T-helper 2 cell treated with Interferon-gamma antibody and Interleukin-4, amounts not matched to agents 100 ng/mL and 5 ng/mL, for 36 hours (primary cell): ENCODE measurements around the gene TCEAL1. TPM values are rescaled to one million over a fixed set of nuclear protein-coding genes. Genes with fewer than 3 reads are reported as not detected.
"Not testable (repeated sequence)": the region's sequence is repeated elsewhere in the genome, so short reads cannot be mapped to it uniquely, and the experiment has no call there.

ENCODE experiments used
- intact Hi-C: fragments of 100-400 bp; cut with micrococcal nuclease; formaldehyde crosslinking; loops from one replicate; pipeline ENCODE4 v1.15.1; 2023
- total RNA-seq: library from RNA; stranded (reverse); gene quantifications from 2 replicates; pipeline ENCODE4 v1.2.3, GENCODE V29; 2022

The TCEAL1 gene
- total RNA-seq, 1 donor from 2014 or later = 3.2 TPM

DNA sequence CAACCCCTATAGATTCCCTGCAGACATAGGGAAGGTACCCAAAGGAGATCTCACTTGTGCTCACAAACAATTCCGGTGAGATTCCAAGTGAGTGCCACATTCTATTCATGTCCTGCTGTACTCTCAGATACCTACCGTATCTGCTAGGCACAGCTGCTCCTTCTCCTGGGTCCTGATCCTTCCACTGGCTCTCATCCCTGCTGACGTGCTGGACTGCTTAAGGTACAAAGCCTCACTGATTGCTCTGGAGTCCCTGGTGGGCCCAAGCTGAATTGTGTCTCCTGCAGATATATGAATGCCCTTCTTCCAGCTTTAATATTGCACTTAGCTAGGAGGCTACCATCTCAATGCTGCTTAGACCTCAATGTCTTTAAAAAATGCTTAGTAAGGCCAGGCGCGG, 2.4 kb downstream of the TCEAL1 start:
- intact Hi-C loops = no loop called here

DNA sequence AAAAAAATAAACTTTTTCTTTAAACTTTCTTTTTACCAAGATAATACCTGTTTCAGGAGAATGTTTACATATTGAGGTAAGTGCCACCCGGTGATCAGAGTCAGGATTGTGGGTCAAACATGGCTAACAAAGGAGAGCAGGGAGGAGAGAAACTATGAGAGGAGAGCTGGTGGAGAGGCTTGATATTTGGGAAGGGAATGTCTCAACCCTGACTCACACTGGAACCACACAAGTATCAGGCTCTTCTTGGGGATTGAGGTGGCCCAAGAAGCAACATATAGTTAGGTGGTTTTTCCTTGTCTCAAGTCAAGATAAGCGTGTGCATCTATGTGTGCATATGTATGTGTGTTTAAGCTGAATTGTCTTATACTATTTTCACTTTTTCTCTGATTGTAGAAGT, 6.7 kb downstream of the TCEAL1 start:
- intact Hi-C loops = no loop called here

DNA sequence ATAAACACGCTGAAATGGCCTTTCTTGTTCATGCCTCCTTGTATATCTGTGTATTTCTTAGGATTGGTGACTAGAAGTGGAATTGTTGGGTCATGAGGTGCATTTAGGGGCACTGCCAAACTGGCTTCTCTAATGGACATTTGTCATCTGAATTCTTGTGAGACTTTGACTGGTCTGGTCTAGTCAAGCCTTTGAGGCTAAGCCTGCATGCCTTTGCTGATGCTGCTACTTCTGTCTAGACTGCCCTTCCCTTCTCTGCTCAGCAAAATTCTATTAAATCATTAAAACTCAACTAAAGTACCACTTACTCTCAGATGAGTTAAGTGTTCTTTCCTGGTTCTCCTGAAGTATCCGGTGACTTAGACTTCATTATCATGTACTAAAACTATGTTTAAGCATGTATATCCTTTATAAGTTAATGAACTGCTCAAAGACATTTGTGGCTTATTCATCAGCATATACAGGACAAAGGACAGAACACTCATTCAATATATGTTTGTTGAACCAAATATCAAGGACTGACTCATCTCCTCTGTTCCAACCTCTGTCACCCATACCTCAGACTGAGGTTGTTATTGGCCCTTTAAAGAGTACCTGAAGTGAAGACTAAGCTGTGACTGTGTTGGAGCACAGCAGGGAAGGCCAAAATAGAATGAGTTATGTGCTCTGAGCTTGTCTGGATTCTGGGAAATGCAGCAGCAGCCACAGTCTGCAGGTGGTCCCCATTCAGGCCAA, 9.0 kb downstream of the TCEAL1 start:
- intact Hi-C loops = no loop called here

DNA sequence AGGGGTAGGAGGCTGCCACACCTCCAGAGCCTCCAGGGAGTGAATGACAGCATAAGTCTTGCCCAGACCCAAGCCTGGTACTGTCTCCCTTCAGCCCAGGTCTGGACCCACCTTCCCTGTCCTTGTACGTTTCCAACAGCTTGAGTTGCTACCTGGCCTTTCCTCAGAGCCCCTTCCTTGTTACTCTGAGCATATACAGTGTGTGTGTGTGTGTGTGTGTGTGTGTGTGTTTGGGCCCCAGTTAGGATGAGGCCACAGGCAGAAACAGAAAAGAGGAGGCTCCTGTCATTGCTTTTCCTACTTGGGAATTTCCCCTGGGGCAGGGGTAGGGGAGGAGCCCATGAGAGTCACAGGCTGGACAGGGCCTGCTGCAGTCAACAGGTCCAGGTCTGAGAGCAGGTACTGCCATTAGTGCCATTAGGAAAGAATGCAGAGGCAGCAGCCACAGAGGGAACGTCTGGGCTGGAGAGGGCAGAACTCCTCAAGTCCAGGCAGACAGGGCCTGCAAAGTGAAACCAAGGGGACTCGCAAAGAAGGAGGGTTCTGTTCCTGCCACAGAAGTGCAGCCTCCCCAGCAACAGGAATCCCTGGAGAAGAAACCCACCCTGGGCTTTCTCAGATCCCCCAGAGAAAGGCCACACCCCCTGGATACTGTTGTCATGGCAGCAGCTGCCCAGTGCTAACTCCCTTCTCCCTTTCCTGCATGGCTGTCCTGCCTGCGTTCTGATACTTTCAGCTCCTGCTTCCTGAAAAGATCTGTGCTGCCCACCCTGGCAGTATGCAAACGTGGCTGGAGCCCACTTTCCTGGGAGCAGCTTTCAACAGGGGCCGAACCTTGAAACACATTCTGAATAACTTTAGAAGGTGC, 9.9 kb downstream of the TCEAL1 start:
- intact Hi-C loops = not testable (repeated sequence)

DNA sequence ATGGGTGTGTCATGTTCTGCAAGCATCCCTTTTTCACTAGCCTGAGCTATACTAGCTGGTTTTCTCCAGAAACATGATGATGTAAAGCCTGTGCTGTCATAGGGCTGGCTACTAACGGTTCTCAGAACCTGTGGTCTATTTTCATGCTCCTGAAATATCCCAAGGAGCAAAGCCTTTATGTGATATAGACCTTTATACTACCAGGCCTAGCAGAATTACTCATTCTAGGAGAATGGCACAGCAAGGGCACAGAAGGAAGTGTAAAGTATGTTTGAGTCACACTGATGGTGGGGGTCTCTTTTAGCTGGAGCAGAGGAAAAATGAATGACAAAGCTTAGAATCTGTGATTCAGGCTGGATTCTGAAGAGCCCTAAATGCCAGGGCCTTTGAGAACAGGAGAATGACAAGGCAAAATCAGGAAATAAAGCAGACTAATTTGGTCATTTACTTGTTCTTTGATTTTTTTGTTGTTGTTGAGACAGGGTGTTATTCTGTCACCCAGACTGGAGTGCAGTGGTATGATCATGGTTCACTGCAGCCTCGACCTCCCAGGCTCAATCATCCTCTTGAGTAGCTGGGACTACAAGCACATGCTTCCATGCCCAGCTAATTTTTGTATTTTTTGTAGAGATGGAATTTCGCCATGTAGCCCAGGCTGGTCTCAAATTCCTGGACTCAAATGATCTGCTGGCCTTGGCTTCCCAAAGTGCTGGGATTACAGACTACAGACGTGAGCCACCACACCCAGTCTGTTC, 11.8 kb downstream of the TCEAL1 start:
- intact Hi-C loops = no loop called here

DNA sequence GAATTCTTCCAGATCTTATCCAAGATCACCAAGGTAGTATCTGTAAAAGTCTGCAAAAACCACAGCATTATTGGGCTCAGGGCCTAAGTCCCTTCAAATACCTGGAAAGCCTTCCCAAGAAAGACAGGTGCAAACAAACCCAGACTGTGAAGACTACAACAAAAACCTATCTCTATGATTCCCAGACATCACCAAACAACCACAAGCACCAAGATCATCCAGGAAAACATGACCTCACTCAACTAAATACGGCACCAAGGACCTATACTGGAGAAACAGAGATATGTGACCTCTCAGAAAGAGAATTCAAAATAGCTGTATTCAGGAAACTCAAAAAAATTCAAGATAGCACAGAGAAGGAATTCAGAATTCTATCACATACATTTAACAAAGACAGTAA, 15.3 kb downstream of the TCEAL1 start:
- intact Hi-C loops = no loop called here

DNA sequence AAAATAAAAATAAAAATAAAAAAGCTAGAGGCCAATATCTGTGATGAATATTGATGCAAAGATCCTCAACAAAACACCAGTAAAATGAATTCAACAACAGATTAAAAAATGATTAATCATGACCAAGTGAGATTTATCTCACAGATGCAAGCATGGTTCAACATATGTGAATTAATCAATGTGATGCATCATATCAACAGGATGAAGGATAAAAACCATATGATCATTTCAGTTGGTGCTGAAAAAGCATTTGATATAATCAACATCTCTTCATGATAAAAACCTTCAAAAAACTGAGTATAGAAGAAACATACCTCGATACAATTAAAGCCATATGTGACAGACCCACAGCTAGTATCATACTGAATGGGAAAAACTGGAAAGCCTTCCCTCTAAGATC, 18.9 kb downstream of the TCEAL1 start:
- intact Hi-C loops = no loop called here

DNA sequence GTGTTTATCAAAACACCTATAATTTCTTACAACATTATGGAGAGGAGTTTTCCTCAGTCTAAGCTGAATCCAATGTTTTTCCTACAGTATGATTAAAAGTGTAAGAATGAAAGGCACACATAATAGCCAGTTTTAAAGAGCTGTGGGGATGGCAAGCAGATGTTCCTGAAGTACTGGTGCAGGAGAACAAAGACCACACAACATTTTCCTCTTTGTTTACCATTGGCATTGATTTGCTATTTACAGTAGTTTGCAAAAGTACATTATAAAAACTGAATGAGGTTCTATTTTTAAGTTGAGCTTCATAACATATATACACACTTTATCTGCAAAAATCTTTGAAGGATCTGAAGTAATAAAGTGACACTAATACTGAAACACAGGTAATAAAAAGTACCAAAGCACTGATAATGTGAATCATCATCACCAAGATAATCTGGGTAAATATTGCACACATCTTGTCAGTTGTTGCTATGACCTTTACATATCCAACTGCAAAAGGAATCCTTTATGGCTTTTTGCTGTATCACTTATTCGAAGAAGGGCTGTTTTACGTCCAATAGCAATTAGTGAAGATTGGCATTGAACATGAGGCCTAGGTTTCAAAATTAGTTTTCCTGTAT, 22.5 kb downstream of the TCEAL1 start:
- intact Hi-C loops = no loop called here

DNA sequence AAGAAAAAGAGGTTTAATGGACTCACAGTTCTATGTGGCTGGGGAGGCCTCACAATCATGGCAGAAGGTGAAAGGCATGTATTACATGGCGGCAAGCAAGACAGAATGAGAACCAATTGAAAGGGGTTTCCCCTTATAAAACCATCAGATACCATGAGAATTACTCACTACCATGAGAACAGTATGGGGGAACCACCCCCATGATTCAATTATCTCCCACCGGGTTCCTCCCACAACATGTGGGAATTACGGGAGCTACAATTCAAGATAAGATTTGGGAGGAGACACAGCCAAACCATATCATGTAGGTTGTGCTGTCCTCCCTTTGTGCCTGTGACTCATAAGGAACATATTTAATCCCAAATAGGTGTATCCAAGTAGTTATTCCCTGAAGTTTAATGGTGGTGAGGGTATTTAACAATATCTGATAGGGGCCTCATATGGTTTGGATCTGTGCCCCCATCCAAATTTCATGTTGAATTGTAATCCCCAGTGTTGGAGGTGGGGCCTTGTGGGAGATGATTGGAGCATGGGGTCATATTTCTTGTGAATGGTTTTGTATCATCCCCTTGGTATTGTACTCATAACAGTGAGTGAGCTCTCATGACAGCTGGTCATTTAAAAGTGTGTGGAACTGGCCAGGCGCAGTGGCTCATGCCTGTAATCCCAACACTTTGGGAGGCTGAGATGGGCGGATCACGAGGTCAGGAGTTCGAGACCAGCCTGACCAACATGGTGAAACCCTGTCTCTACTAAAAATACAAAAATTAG, 26.6 kb downstream of the TCEAL1 start:
- intact Hi-C loops = not testable (repeated sequence)

DNA sequence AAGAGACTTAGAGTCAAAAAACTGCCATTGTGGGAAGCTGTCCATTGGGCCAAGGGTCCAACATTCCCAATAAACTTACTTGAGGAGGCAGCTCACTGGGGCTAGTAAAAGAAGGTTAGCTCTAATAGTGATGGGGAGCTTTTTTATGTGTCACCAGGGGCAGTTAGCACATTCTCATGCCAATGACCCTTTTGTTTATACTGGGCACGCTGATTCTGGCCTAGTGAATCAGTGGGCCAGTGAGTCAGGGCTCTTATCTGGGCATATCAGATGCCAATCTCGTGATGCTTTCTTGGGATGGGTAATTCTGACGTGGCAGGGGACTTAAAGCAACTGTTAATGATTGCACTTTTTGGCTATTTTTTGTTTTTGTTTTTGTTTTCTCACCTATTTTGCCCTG, 27.8 kb downstream of the TCEAL1 start:
- intact Hi-C loops = no loop called here

DNA sequence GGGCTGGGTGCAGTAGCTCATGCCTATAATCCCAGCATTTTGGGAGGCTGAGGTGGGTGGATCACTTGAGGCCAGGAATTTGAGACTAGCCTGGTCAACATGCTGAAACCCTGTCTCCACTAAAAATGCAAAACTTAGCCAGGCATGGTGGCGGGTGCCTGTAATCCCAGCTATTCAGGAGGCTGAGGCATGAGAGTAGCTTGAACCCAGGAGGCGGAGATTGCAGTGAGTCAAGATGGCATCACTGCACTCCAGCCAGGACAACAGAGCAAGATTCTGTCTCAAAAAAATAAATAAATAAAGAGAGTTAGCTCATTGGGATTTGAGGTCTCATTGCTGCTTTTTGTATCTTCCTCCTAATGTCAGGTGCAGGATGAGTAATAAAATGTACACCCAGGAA, 28.3 kb downstream of the TCEAL1 start:
- intact Hi-C loops = not testable (repeated sequence)

DNA sequence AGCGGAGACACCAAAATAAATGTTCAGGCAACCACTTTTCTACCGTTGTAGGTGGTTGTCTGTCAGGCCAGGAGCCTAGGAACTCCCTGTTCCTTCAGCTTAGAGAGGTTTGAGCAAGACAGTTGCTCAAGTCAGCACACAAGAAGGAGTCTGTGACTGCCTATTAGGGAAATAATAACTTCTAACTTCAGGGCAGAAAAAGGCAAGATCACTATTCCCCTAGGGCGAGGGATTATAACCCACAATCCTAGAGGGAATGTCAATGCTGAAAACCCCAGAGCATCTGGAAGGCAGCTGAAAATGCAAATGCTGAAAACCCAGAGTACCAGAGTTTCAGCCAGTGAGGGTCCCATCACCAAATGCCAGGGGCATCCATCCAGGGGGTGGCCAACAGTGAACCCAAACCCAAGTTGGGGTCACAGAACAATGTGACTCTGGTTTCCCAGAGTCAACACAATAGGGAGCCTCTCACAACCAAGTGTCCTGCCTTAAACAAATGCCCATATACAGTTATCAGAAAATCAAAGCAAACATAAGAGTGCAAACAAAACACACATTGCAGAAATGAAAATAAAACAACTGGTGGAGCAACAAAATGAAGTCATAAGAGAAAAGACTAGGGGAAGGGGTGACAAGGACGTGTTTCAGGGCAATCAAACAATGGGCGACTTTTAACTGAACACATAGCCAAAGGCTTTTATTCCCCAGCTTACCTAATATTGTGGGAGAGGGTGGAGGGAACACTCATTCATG, 30.1 kb downstream of the TCEAL1 start:
- intact Hi-C loops = no loop called here

DNA sequence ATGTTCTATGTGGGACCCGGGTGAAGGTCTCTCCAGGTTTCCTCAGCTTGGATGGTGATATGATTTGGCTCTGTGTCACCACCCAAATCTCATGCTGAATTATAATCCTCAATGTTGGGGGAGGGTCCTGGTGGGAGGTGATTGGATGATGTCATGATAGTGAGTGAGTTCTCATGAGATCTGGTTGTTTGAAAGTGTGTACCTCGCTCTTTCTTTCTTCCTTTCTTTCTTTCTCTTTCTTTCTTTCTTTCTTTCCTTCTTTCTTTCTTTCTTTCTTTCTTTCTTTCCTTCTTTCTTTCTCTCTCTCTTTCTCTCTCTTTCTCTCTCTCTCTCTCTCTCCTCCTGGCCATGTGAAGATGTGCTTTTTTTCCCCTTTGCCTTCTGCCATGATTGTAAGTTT, 30.7 kb downstream of the TCEAL1 start:
- intact Hi-C loops = not testable (repeated sequence)

DNA sequence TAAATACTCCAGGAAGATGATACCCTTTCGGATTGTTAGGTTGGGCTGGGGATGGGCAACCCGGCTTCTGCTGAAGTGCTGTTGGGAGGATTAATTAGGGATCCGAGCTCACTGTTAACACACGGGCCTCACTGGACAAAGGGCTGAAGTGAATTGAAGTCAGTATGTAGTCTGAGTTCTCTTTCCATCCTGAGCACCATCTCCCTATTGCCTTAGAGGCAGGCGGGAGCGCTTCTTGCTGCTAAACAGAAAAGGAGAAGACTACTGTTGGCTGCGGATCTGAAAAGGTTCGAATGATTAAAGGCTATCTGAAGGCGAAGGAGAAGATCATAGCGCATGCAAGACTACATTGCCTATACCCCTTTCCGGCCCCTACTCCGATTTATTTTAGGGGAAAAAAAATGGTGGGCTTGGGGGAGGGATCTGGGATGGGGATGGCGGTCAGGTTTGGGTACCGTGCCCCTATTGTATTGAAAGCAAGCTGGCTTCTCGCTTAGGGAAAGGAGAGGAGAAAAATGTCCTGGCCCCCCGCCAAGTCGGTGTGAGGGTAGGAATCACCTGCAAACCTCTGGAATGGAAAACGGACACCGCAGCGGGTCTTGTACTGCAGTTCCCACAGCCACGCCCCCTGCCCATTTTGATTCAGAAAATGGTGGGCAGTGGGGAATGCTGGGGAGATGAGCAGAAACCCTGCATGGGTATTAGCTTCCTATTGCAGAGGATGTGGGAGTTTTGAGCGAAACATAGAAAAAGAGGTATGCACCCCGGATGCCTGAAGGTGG, 35.4 kb downstream of the TCEAL1 start:
- intact Hi-C loops = no loop called here

DNA sequence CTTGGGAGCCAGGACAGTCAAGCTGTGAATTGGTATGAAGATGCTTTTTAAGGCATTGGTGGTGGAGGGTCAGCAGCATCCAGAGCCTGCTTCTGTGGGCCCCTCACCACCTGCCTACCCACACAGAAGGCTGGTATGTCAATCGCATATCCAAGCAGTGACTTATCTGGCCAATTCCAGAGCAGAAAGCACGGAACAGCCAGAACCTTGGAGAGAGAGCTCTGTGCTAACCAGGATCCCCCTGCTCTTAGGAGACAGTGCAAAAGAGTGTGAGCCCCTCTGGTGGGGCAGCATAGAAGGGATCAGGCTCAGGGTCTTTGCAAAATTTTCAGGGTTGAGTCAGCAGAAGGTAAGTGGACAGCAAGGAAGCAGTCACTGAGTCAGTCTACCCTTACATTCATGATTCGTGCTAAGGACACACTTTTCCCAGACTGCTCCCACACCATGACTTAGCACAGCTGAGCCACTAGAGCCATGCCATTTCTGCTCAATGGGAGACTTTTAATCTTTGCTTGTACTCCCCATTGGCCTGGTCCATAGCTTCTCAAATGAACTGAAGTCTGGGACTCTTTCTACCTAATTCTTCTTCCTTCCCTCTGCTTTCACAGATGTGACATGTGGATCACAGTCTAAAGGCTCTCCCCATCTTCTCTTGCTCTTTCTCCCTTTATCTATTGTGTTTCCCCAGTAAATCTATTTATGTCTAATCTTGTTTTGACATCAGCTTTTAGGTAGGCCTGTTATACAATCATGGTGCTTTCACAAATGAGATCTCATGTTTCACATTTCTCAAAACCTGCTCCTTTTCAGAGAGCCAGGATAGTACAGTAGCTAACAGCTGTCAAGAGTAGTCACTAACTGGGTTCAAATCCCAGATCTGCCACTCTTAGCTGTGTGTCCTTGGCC, 37.7 kb downstream of the TCEAL1 start:
- intact Hi-C loops = no loop called here

DNA sequence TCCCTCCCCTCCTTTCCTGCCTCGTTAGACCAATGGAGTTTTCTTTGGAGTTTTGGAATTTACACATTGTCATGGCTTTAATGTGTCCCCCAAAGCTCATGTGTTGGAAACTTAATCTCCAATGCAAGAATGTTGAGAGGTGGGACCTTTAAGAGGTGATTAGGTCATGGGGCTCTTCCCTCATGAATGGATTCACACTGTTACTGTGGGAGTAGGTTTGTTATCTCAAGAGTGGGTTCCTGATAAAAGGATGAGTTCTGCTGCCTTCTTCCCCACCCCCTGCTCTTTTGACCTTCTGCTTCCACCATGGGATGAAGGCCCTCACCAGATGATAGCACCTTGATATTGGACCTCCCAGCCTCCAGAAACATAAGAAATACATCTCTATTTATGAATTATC, 41.0 kb downstream of the TCEAL1 start:
- intact Hi-C loops = no loop called here

DNA sequence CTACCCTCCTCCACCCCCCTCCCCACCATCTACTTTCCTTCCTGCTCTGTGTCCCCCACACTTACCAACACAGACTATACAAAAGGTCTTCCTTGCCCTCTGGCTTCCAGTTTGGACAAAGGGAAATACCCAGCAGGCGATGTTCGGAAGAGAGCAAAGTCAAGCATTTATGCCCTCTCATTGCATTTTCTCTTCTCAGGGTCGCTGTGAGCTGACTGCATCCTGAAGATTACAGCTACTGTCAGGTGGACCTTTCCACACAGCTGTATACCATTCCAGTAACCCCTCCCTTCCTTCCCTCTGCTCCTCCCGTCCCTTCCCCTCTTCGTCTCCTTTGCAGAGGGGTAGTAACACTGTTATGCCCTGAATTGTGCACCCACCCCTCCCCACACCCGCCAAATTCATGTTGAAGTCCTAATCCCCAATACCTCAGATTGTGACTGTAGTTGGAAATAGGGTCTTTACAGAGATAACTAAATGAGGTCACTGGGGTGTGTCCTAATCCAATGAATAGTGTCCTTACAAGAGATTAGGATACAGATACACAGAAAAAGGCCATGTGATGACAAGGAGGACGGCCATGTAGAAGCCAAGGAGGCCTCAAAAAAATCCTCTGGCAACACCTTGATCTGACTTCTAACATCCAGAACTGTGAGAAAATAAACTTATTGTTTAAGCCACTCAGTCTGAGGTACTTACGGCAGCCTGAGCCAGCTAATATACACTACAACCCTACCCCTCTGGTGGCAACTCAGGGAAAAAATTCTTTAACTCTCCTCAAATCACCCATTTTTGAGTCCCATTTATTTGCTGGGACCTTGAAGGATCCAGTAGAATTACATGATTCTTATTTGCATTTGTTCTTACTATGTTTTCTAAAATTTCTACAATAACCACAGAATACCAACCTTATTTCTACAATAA, 46.0 kb downstream of the TCEAL1 start:
- intact Hi-C loops = no loop called here
